Measurements from ENCODE around the gene RNF14.

GRCh38 chr5:141997358-141997960 lies 28.6 kb downstream of the RNF14 start:
- TF ChIP-seq EP300 (conservative IDR thresholded peaks at IDR 0.05; ENCODE audit: poor library complexity, severe bottlenecking) = no peak
- TF ChIP-seq, protein P1, sequence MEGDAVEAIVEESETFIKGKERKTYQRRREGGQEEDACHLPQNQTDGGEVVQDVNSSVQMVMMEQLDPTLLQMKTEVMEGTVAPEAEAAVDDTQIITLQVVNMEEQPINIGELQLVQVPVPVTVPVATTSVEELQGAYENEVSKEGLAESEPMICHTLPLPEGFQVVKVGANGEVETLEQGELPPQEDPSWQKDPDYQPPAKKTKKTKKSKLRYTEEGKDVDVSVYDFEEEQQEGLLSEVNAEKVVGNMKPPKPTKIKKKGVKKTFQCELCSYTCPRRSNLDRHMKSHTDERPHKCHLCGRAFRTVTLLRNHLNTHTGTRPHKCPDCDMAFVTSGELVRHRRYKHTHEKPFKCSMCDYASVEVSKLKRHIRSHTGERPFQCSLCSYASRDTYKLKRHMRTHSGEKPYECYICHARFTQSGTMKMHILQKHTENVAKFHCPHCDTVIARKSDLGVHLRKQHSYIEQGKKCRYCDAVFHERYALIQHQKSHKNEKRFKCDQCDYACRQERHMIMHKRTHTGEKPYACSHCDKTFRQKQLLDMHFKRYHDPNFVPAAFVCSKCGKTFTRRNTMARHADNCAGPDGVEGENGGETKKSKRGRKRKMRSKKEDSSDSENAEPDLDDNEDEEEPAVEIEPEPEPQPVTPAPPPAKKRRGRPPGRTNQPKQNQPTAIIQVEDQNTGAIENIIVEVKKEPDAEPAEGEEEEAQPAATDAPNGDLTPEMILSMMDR (IDR thresholded peaks at IDR 0.05; ENCODE audit: poor library complexity, severe bottlenecking) = no peak

All from neural cell (in vitro differentiated cells).